ENCODE data around the gene B3GALT4.

B3GALT4 gene

GRCh38 chr6:33290459-33290858, 13.5 kb downstream of the B3GALT4 start:
- ChIA-PET POLR2A (interaction anchor here (1.3 to 3.5 kb wide), 6 partner anchors 8 to 82 kb away, joined by 4 to 44 read pairs (median 22); partner anchors contain the start of genes B3GALT4, RGL2, RING1 and RPS18), CTCF (interaction anchor here (0.6 kb wide), 1 partner anchor 11 kb away, joined by 4 read pairs; no protein-coding TSS in a partner anchor)
- TF ChIP-seq BHLHE40 (IDR thresholded peaks at IDR 0.05; ENCODE audit: borderline replicate concordance) = no peak
- no peak for TF ChIP-seq ARNT (IDR thresholded peaks at IDR 0.05)
- no peak for TF ChIP-seq ELF4 (IDR thresholded peaks at IDR 0.05)
- TF ChIP-seq FOXK2 (IDR thresholded peaks at IDR 0.05) = no peak
- TF ChIP-seq HDGF (IDR thresholded peaks at IDR 0.05; ENCODE audit: borderline replicate concordance) = no peak
- no peak for TF ChIP-seq LEF1 (IDR thresholded peaks at IDR 0.05; ENCODE audit: borderline replicate concordance)
- TF ChIP-seq FOXA1 (IDR thresholded peaks at IDR 0.05) = no peak
- no peak for TF ChIP-seq TARDBP (IDR thresholded peaks at IDR 0.05)
- no peak for TF ChIP-seq CTBP1 (IDR thresholded peaks at IDR 0.05; ENCODE audit: borderline replicate concordance)
- TF ChIP-seq FOXM1 (IDR thresholded peaks at IDR 0.05; ENCODE audit: borderline replicate concordance) = no peak
- no peak for TF ChIP-seq NFRKB (IDR thresholded peaks at IDR 0.05)
- no peak for TF ChIP-seq L3MBTL2 (conservative IDR thresholded peaks at IDR 0.05)
- no peak for TF ChIP-seq PKNOX1 (IDR thresholded peaks at IDR 0.05)
- TF ChIP-seq SUZ12 (IDR thresholded peaks at IDR 0.05) = no peak
- no peak for TF ChIP-seq ZNF384 (IDR thresholded peaks at IDR 0.05)
- no peak for TF ChIP-seq SP1 (IDR thresholded peaks at IDR 0.05)
- DNase-seq (ENCODE audit: extremely low spot score) = no peak

GRCh38 chr6:33292996-33293682, 16.2 kb downstream of the B3GALT4 start:
- ChIA-PET POLR2A (interaction anchor here (1.2 to 1.6 kb wide), 2 partner anchors 16 to 22 kb away, joined by 3 to 6 read pairs; partner anchors contain the start of genes B3GALT4, RPS18 and VPS52), CTCF (interaction anchor here (1.4 kb wide), 1 partner anchor 16 kb away, joined by 4 read pairs; the partner anchor contains the start of gene B3GALT4)
- no peak for TF ChIP-seq FOXA1 (IDR thresholded peaks at IDR 0.05)
- no peak for TF ChIP-seq PKNOX1 (IDR thresholded peaks at IDR 0.05)
- TF ChIP-seq HDGF (IDR thresholded peaks at IDR 0.05; ENCODE audit: borderline replicate concordance) = no peak
- TF ChIP-seq SP1 (IDR thresholded peaks at IDR 0.05) = no peak
- TF ChIP-seq TARDBP (IDR thresholded peaks at IDR 0.05) = no peak
- no peak for TF ChIP-seq NFRKB (IDR thresholded peaks at IDR 0.05)
- no peak for TF ChIP-seq L3MBTL2 (conservative IDR thresholded peaks at IDR 0.05)
- no peak for TF ChIP-seq FOXM1 (IDR thresholded peaks at IDR 0.05; ENCODE audit: borderline replicate concordance)
- TF ChIP-seq LEF1 (IDR thresholded peaks at IDR 0.05; ENCODE audit: borderline replicate concordance) = no peak
- TF ChIP-seq ZNF384 (IDR thresholded peaks at IDR 0.05) = no peak
- no peak for TF ChIP-seq SUZ12 (IDR thresholded peaks at IDR 0.05)
- TF ChIP-seq FOXK2 (IDR thresholded peaks at IDR 0.05) = no peak
- no peak for TF ChIP-seq ARNT (IDR thresholded peaks at IDR 0.05)
- no peak for TF ChIP-seq CTBP1 (IDR thresholded peaks at IDR 0.05; ENCODE audit: borderline replicate concordance)
- no peak for TF ChIP-seq ELF4 (IDR thresholded peaks at IDR 0.05)
- TF ChIP-seq BHLHE40 (IDR thresholded peaks at IDR 0.05; ENCODE audit: borderline replicate concordance) = no peak
- no peak for DNase-seq (ENCODE audit: extremely low spot score)

- TF ChIP-seq CTBP1 (IDR thresholded peaks at IDR 0.05; ENCODE audit: borderline replicate concordance) (no peak), SUZ12 (IDR thresholded peaks at IDR 0.05) (no peak), FOXA1 (IDR thresholded peaks at IDR 0.05) (no peak), SP1 (IDR thresholded peaks at IDR 0.05) (no peak), PKNOX1 (IDR thresholded peaks at IDR 0.05) (no peak), ARNT (IDR thresholded peaks at IDR 0.05) (no peak), LEF1 (IDR thresholded peaks at IDR 0.05; ENCODE audit: borderline replicate concordance) (no peak), FOXM1 (IDR thresholded peaks at IDR 0.05; ENCODE audit: borderline replicate concordance) (no peak), TARDBP (IDR thresholded peaks at IDR 0.05) (no peak), HDGF (IDR thresholded peaks at IDR 0.05; ENCODE audit: borderline replicate concordance) (no peak), ELF4 (IDR thresholded peaks at IDR 0.05) (no peak), L3MBTL2 (conservative IDR thresholded peaks at IDR 0.05) (no peak), ZNF384 (IDR thresholded peaks at IDR 0.05) (no peak), BHLHE40 (IDR thresholded peaks at IDR 0.05; ENCODE audit: borderline replicate concordance) (no peak), NFRKB (IDR thresholded peaks at IDR 0.05) (no peak), FOXK2 (IDR thresholded peaks at IDR 0.05) (no peak)
- CTCF ChIA-PET = no interaction called here
Observed at GRCh38 chr6:33294086-33294823, 17.3 kb downstream of the B3GALT4 start.

GRCh38 chr6:33295621-33296369, 18.9 kb downstream of the B3GALT4 start:
- ChIA-PET POLR2A (interaction anchor here (1.6 to 4.1 kb wide), 3 partner anchors 19 to 23 kb away, joined by 5 to 42 read pairs (median 6); partner anchors contain the start of genes B3GALT4 and ZBTB22), CTCF (no interaction called here)
- DNase-seq (ENCODE audit: extremely low spot score) = no peak
- TF ChIP-seq ELF4 (IDR thresholded peaks at IDR 0.05) (no peak), BHLHE40 (IDR thresholded peaks at IDR 0.05; ENCODE audit: borderline replicate concordance) (no peak), FOXA1 (IDR thresholded peaks at IDR 0.05) (no peak), LEF1 (IDR thresholded peaks at IDR 0.05; ENCODE audit: borderline replicate concordance) (no peak), PKNOX1 (IDR thresholded peaks at IDR 0.05) (no peak), HDGF (IDR thresholded peaks at IDR 0.05; ENCODE audit: borderline replicate concordance) (no peak), TARDBP (IDR thresholded peaks at IDR 0.05) (no peak), ZNF384 (IDR thresholded peaks at IDR 0.05) (no peak)

More at GRCh38 chr6:33294086-33294823, 17.3 kb downstream of the B3GALT4 start:
- DNase-seq (ENCODE audit: extremely low spot score) = no peak
- POLR2A ChIA-PET = interaction anchor here (1.9 kb wide), 1 partner anchor 17 kb away, joined by 5 read pairs; the partner anchor contains the start of gene B3GALT4

Data from HEK293T (cell line).